Measurements from ENCODE around the gene GZMM.
A peak's percentile ranks its signal among the peaks of the same experiment; 100 is the strongest.

Gene GZMM

DNA sequence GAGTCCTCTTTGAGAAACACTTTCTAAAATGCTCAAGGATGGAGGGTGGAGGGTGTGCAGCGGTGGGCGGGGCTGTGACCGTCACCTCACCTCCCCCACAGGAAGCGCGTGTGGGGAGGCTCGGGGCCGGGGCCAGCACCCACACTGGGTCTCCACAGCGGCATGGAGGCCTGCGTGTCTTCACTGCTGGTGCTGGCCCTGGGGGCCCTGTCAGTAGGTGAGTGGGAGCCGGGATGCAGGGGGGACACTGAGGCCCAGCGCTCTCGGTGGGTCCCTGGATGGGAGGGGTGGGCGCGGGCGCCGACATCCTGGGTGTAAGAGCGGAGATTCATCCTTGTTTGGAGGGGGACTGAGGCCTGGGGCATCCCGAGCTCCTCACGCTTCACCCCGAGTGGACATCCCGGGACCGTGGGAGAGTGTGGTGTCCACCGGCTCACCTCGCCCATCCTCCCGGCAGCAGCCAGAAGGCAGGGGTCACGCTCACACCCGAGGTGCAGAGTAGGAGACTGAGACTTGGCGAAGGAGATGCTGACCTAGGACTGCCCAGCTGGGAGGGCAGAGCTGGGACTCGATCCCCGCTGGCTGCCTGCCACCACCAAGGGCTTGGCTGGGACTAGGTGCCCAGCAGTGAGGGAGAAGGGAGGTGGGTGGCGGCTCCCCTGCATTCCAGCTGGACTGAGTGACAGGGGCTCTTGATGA is at the start of gene GZMM:
Gene GZMM (plus strand): TSS at position 144 of the 699 bp plus-strand sequence. CDS start 19 bp downstream, at position 163.
- DNase-seq: no peak

GRCh38 chr19:494171-495080 is 49.4 kb upstream of the GZMM start:
- no peak for DNase-seq

DNA sequence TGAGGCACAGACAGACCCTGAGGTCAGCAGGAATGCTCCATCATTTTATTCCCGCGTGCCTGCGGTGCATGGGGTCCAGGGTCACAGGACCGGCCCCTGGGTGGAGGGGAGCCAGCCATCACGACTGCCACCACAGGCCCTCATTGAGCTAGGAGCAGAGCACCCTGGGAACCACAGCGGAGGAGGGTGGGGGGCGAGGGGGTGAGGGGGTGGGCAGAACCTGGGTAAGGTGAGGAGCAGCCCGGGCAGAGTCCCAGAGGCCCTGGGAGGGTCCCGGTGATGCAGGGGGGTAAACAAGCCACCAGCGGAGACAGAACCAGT is 48.8 kb upstream of the GZMM start:
- DNase-seq: no peak

DNA sequence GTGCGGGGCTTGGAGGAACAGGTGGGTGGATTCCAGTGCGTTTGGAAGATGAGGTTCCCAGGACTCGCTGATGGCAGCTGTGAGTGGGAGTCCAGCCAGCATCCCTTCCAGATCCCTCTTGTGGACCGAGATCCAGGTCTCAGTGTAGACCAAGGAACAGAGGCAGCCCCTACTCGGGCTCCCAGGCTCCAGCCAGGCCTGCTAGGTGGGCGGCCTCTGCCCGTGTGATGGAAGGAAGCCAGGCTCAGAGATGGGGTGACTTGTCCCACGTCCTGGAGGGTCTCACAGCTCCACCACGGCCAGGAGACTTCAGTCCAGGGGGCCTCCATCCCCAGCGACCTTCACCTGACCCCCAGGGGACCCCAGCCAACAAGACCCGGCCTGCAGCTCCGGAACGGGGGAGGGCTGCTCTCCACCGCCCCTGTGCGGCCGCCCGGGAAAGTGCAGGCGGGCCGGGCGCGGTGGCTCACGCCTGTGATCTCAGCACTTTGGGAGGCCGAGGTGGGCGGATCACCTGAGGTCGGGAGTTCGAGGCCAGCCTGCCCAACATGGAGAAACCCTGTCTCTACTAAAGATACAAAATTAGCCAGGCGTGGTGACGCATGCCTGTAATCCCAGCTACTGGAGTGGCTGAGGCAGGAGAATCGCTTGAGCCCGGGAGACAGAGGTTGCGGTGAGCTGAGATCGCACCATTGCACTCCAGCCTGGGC is 48.3 kb upstream of the GZMM start:
- DNase-seq: no peak

GRCh38 chr19:496112-496665 is 47.7 kb upstream of the GZMM start, which contains the start of gene MADCAM1:
TSS of gene MADCAM1 (plus strand) at chr19:496486. CDS start at chr19:496500, 14 bp downstream.
- DNase-seq: no peak

GRCh38 chr19:496986-497385 is 46.9 kb upstream of the GZMM start:
- no peak for DNase-seq

DNA sequence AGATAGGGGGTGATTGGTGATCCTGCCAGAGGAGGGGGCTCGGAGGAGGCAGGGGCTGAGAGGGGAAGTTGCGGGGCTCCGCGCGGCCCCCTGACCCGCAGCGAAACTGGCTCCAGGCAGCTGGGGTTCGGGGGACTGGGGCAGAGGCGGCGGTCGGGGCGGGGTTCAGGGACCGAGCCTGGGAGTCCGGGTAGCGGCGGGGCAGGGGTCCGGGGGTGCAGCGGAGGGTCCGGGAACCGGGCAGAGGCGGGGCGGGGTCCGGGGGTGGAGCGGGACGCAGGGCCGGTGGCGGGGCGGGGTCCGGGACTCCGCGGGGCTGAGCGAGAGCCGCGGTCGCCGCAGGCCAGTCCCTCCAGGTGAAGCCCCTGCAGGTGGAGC is 46.4 kb upstream of the GZMM start:
- no peak for DNase-seq

- DNase-seq: no peak
These were observed 45.9 kb upstream of the GZMM start for GRCh38 chr19:497869-498510.

GRCh38 chr19:498511-498891 is 45.4 kb upstream of the GZMM start:
- DNase-seq: no peak

DNA sequence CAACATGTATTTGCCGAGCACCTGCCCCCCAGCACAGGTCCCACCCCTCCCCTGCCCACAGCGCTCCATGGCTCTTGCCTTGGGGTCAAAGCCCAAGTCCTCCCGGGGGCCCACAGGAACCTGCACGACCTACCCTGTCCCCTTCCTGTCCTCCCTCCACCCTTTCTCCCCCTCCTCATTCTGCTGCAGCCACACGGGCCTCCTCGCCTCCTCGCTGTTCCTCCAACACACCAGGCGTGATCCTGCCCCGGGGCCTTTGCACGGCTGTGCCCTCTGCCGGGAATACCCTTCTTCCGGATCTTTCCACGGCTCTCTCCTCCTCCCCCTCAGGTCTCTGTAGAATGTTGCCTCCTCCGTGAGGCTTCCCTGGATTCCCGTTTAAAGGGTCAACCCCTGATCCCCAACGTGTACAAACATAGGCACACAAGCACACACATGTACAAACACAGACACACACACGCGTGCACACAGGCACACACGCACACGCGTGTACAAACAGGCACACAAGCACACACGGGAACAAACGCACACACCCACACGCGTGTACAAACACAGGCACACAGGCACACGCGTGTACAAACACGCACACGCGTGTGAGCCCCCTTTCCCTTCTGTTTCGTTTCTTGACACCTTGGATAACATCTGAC is 44.8 kb upstream of the GZMM start:
- DNase-seq: no peak

GRCh38 chr19:501646-502045 is 42.2 kb upstream of the GZMM start:
- DNase-seq: no peak

DNA sequence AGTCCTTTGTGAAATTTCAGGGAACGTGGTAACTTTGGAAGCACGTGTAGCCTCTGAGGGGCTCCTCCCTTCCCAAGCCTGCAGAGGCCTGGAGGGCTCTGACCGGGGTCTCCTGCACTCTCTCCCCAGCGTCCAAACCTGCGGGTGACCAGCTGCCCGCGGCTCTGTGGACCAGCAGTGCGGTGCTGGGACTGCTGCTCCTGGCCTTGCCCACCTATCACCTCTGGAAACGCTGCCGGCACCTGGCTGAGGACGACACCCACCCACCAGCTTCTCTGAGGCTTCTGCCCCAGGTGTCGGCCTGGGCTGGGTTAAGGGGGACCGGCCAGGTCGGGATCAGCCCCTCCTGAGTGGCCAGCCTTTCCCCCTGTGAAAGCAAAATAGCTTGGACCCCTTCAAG is 39.2 kb upstream of the GZMM start:
- DNase-seq: no peak

GRCh38 chr19:506404-507285 is 37.2 kb upstream of the GZMM start:
- DNase-seq: peak; percentile 100

GRCh38 chr19:507286-508203 is 36.3 kb upstream of the GZMM start, which contains the start of gene TPGS1:
TSS of gene TPGS1 (plus strand) at chr19:507497. CDS start at chr19:507507, 10 bp downstream.
- peak; percentile 75 for DNase-seq

DNA sequence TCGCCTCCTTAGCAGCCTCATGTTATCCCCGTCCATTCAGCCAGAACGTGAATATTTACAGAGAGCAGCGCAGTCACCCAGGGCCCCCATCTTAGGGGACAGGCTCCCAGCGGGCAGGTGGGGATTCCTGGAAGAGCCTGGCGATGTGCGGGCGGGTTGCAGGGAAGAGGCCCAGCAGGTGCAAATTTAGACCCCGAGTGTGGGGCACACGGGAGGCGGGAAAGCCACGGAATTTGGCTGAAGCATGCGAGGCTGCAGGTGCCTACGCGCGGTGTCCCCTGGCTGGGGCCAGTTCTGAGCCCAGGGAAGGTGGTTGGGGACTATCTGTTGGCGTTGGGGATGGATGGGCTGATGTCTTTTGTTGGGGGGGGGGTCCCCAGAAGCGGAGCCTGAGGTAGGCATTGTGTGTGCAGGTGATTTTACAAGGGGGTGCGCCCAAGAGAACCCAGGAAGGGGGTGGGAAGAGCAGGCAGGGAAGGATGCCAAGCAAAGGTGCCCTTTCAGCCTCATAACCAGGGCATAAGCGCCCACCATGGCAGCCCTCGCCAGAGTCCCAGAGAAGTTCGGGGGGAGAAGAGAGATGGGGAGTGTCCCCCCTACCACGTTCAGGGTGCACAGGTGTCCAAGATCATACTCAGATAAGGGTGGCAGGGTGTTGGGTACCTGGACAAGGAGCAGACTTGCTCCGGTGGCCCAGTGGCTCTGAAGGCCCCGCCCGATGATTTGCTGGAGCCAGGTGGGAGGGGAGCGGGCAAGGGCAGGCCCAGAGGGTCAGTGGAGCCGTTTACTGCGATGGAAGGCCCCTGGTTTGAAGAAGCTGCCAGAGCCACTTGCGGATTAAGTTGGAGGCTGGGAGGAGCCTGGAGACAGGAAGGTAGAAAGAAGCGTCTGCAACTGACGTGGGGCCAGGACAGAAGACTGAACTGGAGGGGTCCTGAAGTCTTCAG is 35.4 kb upstream of the GZMM start:
- DNase-seq: no peak

DNA sequence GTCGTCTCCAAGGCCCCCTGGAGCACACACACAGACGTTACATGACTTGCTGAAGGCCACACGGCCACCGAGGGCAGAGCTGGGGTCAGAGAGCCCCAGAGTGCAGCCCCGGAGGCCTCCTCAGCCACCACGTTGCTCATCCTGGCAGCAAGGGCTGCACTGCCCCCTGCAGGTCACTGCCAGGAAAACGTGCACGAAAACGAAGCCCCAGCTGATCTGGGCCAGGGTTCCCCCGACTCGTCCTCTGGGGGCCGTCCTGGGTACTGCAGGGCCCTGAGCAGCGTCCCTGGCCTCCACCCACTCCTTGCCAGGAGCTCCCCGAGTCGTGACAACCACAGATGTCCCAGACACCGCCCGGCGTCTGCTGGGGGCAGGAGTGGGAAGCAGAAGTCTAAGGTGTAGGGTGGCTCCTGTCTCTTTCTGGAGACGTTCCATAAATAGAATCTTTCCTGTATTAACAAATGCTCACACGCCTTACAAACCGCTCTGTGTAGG is 33.2 kb upstream of the GZMM start:
- DNase-seq: peak; percentile 81

- DNase-seq: peak; percentile 98
These were observed 32.6 kb upstream of the GZMM start for GRCh38 chr19:511101-511851.

Data from NCI-H1105 (cell line).